Hepatocyte (in vitro differentiated cells): ENCODE data around the gene PLCB2. TPM values are rescaled to one million over a fixed set of nuclear protein-coding genes. Genes with fewer than 3 reads are reported as not detected.

Experiments used
- DNase-seq: peaks from one replicate; pipeline ENCODE4 v3.0.0-alpha.2; 2016; ENCODE audit warnings: low spot score
- H2AFZ ChIP-seq: fragments of 200-600 bp; sonication (generic); 2 replicates; pipeline ENCODE4 v1.6.0; 2016; ENCODE audit warnings: antibody characterized with exemption, mild to moderate bottlenecking
- H3K27ac ChIP-seq: fragments of 200-600 bp; sonication (generic); 2 replicates; pipeline ENCODE4 v1.5.1; 2016; ENCODE audit warnings: mild to moderate bottlenecking
- H3K27me3 ChIP-seq: fragments of 200-600 bp; sonication (generic); 2 replicates; pipeline ENCODE4 v1.6.1; 2016
- H3K36me3 ChIP-seq: fragments of 200-600 bp; sonication (generic); replicated peaks from 2 replicates; pipeline ENCODE4 v1.5.1; 2016; ENCODE audit warnings: low read depth; ENCODE audit not compliant: insufficient read depth
- H3K4me1 ChIP-seq: fragments of 200-600 bp; sonication (generic); 2 replicates; pipeline ENCODE4 v1.5.1; 2016; ENCODE audit warnings: mild to moderate bottlenecking, moderate library complexity; ENCODE audit not compliant: insufficient read depth
- H3K4me2 ChIP-seq: fragments of 200-600 bp; sonication (generic); 2 replicates; pipeline ENCODE4 v1.6.0; 2016
- H3K4me3 ChIP-seq: fragments of 200-600 bp; sonication (generic); 2 replicates; pipeline ENCODE4 v1.5.1; 2016; ENCODE audit warnings: mild to moderate bottlenecking
- H3K79me2 ChIP-seq: fragments of 200-600 bp; sonication (generic); 2 replicates; pipeline ENCODE4 v1.6.0; 2017; ENCODE audit warnings: mild to moderate bottlenecking
- H3K9me2 ChIP-seq: fragments of 200-600 bp; sonication (generic); replicated peaks from 2 replicates; pipeline ENCODE4 v1.6.0; 2017; ENCODE audit warnings: mild to moderate bottlenecking; ENCODE audit not compliant: insufficient read depth
- H3K9me3 ChIP-seq: fragments of 200-600 bp; sonication (generic); 2 replicates; pipeline ENCODE4 v1.5.1; 2016; ENCODE audit warnings: low read depth, mild to moderate bottlenecking
- H4K20me1 ChIP-seq: fragments of 200-600 bp; sonication (generic); 2 replicates; pipeline ENCODE4 v1.6.0; 2016; ENCODE audit warnings: mild to moderate bottlenecking; ENCODE audit not compliant: insufficient read depth, poor library complexity, severe bottlenecking
- EZH2 ChIP-seq: fragments of 200-600 bp; sonication (generic); IDR thresholded peaks from 2 replicates; pipeline ENCODE4 v1.6.1; 2016; ENCODE audit warnings: antibody characterized with exemption, mild to moderate bottlenecking, borderline replicate concordance
- EZH2phosphoT487 ChIP-seq: fragments of 200-600 bp; sonication (generic); IDR thresholded peaks from one replicate; pipeline ENCODE4 v1.6.1; 2018; ENCODE audit warnings: antibody characterized with exemption, mild to moderate bottlenecking, low read depth, moderate library complexity; ENCODE audit not compliant: unreplicated experiment, severe bottlenecking
- WGBS: methylation state at CpG from one replicate; pipeline ENCODE4 v1.1.6; 2016; ENCODE audit warnings: low lambda C conversion rate; ENCODE audit errors: missing lambda C conversion rate; 5-methylcytosine and 5-hydroxymethylcytosine counted together
- polyA plus RNA-seq: library from polyadenylated mRNA; unstranded; fragments of >200 nt; fragmentation: Nextera tagmentation; extraction: Ambion mirVana; gene quantifications from 2 replicates; pipeline ENCODE4 v1.2.1, GENCODE V29; 2016
- total RNA-seq: library from RNA; depleted of rRNA; stranded (reverse); fragments of >200 nt; gene quantifications from 2 replicates; pipeline ENCODE4 v1.2.3, GENCODE V29; 2014
- TF ChIP-seq, protein P1 (sequence below): fragments of 200-600 bp; sonication (generic); IDR thresholded peaks from 2 replicates; pipeline ENCODE4 v1.5.1; 2016; ENCODE audit warnings: antibody characterized with exemption, mild to moderate bottlenecking; ENCODE audit not compliant: poor library complexity

The PLCB2 gene
- total and polyA plus RNA-seq, 2 experiments from 2014 or later: 1.7 to 4.4 TPM

DNA sequence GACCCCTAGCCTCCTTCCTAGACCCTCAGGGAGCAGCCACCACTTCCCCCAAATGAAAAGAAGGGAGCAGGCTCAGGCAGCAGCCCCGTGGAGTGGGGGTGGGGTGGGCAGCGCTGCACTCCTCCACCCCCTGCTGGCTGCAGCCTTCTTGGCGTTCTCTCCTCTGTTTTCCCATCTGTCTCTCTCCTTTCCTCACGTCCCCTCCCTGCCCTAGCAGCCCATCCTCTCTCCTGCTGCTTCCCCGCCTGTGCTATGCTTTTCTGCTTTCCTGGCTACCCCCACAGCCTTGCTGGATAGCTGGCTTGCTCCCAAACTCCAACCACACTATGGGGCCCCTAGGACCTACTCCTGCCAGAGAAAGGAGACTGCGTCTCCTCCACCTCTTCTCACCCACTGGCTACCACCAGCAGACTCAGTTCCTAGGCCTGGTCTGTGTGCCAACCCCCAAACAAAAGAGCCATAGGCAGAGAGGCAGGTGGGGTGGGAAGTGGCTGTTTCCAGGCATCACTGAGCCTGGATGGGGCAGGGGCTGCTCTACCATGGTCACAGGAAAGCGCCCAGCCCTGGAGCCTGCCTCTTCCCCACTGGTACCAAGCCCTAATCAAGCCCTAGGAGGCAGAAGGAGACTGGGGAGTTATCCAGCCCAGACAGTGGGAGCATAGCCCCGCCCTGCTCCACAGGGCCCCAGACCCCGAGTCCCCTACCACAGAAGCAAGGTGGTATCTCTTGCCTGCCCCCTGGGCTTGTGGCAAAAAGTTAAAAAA lies 46.9 kb upstream of the PLCB2 start:
- no peak overlapping the region for H2AFZ ChIP-seq
- H3K27ac ChIP-seq: peak overlapping the region; percentile 23
- H3K36me3 ChIP-seq: no peaks in the 10 kb centered on the region
- no peaks in the 10 kb centered on the region for H4K20me1 ChIP-seq
- H3K27me3 ChIP-seq: peaks cover 8% of the 10 kb centered on the region
- H3K4me2 ChIP-seq: peak overlapping the region; percentile 57
- peaks cover 5% of the 10 kb centered on the region for H3K79me2 ChIP-seq
- no peak overlapping the region for H3K4me3 ChIP-seq
- TF ChIP-seq EZH2: no peak
- TF ChIP-seq, protein P1, sequence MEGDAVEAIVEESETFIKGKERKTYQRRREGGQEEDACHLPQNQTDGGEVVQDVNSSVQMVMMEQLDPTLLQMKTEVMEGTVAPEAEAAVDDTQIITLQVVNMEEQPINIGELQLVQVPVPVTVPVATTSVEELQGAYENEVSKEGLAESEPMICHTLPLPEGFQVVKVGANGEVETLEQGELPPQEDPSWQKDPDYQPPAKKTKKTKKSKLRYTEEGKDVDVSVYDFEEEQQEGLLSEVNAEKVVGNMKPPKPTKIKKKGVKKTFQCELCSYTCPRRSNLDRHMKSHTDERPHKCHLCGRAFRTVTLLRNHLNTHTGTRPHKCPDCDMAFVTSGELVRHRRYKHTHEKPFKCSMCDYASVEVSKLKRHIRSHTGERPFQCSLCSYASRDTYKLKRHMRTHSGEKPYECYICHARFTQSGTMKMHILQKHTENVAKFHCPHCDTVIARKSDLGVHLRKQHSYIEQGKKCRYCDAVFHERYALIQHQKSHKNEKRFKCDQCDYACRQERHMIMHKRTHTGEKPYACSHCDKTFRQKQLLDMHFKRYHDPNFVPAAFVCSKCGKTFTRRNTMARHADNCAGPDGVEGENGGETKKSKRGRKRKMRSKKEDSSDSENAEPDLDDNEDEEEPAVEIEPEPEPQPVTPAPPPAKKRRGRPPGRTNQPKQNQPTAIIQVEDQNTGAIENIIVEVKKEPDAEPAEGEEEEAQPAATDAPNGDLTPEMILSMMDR: peak; percentile 43
- no peak for TF ChIP-seq EZH2phosphoT487
- peak; percentile 72 for DNase-seq
- no peaks in the 10 kb centered on the region for H3K9me2 ChIP-seq
- peaks cover 23% of the 10 kb centered on the region for H3K4me1 ChIP-seq
- 22% methylated on average over 7 of the region's 9 CpGs for WGBS
- no peaks in the 10 kb centered on the region for H3K9me3 ChIP-seq

DNA sequence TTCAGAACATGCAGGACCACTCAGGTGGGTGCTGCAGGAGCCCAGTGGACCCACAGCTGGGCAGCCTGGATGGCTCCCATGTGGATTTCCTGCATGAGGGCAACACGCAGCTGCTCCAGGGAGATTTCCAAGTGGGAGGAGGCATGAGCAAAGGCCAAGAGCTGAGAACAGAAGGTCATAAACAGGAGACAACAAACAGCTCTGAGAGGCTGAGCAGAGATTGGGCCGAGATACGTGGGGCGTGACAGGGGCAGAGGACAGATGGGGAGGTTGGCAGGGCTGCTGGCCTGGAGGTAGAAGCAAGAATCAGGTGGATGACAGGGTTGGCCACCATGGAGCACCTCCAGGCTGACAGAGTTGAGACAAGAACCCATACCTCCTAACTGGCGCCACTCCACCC lies 46.0 kb upstream of the PLCB2 start:
- H4K20me1 ChIP-seq: no peaks in the 10 kb centered on the region
- peaks cover 5% of the 10 kb centered on the region for H3K79me2 ChIP-seq
- no peaks in the 10 kb centered on the region for H3K36me3 ChIP-seq
- peaks cover 26% of the 10 kb centered on the region for H3K4me1 ChIP-seq
- H3K4me2 ChIP-seq: peak overlapping the region; percentile 67
- 57% methylated on average over 5 of the region's 5 CpGs for WGBS
- no peaks in the 10 kb centered on the region for H3K27me3 ChIP-seq
- no peak overlapping the region for H2AFZ ChIP-seq
- no peaks in the 10 kb centered on the region for H3K9me3 ChIP-seq
- H3K9me2 ChIP-seq: no peaks in the 10 kb centered on the region
- peak overlapping the region; percentile 34 for H3K27ac ChIP-seq
- TF ChIP-seq, protein P1: no peak
- TF ChIP-seq EZH2 (no peak), EZH2phosphoT487 (no peak)
- no peak overlapping the region for H3K4me3 ChIP-seq
- DNase-seq: no peak

DNA sequence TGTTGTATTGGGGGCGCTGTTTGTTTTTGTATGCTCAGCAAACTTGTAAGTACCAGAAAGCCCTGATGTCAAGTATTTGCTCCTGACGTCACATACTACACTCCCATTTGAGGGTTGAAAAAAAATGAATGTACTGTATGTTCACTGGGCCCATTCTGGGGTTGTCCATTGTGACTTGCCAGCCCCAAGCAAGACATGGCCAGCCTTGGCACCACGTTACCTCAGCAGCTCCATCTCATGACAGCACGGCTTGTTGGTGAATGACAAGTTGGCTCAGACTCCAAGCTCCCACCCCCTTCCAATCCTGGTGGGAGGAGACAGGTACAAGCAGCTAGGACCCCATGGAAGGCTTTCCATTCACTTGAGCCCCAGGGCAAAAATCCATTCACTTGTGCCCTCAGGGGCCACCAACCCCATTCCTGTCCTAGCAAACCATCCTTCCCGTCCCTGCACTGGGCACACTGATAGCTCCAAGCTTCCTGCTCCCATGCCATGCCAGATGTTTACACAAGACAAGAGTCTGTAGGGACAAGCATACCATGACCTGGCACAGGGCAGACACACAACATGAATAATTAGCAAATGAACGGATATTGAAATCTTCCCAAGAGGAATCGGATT lies 44.7 kb upstream of the PLCB2 start:
- no peaks in the 10 kb centered on the region for H3K9me3 ChIP-seq
- TF ChIP-seq EZH2phosphoT487: no peak
- TF ChIP-seq, protein P1: no peak
- TF ChIP-seq EZH2: no peak
- H3K4me3 ChIP-seq: no peak overlapping the region
- H3K27me3 ChIP-seq: no peaks in the 10 kb centered on the region
- 88% methylated on average over 7 of the region's 7 CpGs for WGBS
- no peaks in the 10 kb centered on the region for H4K20me1 ChIP-seq
- H3K4me2 ChIP-seq: peak overlapping the region; percentile 67
- H2AFZ ChIP-seq: no peak overlapping the region
- peaks cover 33% of the 10 kb centered on the region for H3K4me1 ChIP-seq
- no peaks in the 10 kb centered on the region for H3K9me2 ChIP-seq
- H3K36me3 ChIP-seq: no peaks in the 10 kb centered on the region
- H3K79me2 ChIP-seq: peaks cover 5% of the 10 kb centered on the region
- DNase-seq: no peak
- peak overlapping the region; percentile 63 for H3K27ac ChIP-seq
